ACHN (cell line): ENCODE results near the gene MET.

Experiments used
- DNase-seq: peaks from one replicate; pipeline ENCODE4 v3.0.0-alpha.2; 2015
- in situ Hi-C: cut with HindIII; loops from 2 replicates; pipeline ENCODE4 v1.10.0; 2017; ENCODE audit warnings: low sequenced_read_pairs, low pct_ligation_motif_present, low pct_unique_long_range_greater_than_20kb

The MET gene

DNA sequence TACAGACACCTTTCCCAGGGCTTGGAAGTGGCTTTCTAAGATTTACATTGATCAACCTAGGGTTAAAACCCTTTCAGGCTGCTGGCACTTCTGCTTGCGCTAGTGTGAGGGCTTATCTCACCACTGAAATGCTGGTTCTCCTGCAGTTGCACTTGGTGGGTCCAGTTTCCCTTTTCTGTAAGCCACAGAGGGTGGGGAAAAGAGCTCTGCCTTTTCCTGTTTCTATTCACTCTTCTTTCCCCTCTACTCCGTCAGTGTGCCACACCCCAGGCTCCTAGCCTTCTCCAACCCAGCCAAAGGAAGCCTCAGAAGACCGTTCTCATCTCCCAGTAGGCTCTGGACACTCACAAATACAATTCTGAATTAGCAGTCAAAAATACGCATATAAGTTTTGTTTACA is 171.4 kb downstream of the MET start:
- in situ Hi-C loops = no loop called here
- DNase-seq = no peak
